Stimulated activated CD4-positive, alpha-beta T cell treated with anti-CD3 and anti-CD28 coated beads, Interleukin-2, amount 100 ng/mL, for 48 hours (primary cell): ENCODE results near the gene RPS3.
"Not testable (repeated sequence)": the region's sequence is repeated elsewhere in the genome, so short reads cannot be mapped to it uniquely, and the experiment has no call there.

Experiments used
- DNase-seq, 2 donors: peaks; one replicate each; pipeline ENCODE4 v3.0.0-alpha.2; 2020

RPS3 gene

GRCh38 chr11:75399344-75400145 is at the start of gene RPS3:
Gene RPS3, plus strand, starts transcription at chr11:75399518. Its CDS starts 30 bp downstream, at chr11:75399548.
- peak; percentile 83 for DNase-seq

DNA sequence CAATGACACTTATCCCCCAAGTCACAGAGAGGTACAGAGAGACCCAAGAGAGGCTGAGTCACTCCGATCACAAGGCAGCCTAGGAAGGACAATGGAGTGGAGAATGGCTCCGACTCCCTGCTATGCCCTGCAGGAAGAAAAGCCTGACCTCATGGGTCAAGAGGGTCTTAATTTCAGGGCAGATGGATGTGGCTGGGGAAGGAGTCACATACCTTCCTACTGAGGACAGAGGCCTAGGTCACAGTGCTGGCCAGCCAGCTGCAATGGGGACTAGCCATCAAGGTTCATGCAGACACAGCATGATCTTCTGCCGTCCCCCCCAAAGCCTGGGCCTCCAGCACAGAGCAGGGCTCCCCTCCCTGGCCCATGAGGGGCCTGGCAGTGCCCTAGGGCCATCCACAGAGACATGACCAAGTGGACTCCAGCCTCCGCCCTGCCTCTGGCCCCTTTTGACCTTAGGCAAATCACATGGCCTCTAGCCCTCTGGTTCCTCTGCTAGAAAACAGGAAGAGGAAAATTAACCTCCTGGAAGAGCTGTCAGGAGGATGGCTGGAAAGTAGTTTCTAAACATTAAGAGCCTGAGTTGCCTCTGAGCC is 49.7 kb upstream of the RPS3 start:
- DNase-seq = no peak

GRCh38 chr11:75350122-75350742 is 49.1 kb upstream of the RPS3 start:
- DNase-seq = no peak

GRCh38 chr11:75350743-75351540 is 48.4 kb upstream of the RPS3 start:
- DNase-seq = no peak

DNA sequence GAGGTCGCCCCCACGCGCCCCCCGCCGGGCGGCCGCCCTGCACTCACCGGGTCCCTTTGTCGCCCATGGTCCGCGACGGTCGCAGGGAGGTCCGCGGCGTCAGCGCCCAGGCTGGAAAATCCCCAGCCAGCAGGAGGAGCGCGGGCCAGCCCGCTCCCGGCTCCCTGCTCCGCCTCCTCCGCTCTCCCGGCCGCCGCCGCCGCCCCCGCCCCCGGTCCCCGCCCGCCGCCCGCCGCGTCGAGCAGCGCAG is 47.9 kb upstream of the RPS3 start, which contains the start of gene ARRB1:
TSS of gene ARRB1 (minus strand) at position 121 of the 250 bp plus-strand sequence. CDS start at position 67, 54 bp downstream.
- no peak for DNase-seq

- DNase-seq = peak; percentile 27 to 35
Observed at GRCh38 chr11:75351791-75352587, 47.3 kb upstream of the RPS3 start.

DNA sequence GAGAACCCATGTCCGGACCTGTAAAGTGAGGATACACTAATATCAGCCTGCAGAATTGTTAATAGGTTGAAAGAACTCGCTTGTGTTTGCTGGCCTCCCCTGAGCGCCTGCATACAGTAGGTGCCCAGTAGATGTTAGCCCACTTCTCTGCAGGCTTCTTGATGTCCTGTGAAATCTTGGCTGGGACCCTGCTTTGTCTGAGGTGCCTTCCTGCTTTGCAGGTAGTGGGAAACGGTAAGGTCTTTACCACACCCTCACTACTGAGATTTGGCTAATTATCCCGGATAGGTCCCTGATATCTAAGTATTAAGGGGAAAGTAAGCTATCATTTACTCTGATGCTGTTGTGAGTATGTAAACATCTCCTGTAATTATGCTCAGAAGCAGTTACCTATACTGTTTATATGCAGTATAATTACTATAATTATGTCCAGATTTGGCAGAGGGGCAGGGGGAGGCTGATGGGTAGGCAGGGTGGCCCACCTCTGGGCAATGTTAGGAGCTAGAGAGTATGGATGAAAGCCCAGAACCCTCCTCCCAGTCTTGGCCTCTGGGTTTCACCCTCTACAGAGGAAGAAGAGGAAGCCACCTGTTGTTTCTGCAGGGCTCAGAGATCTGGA is 46.6 kb upstream of the RPS3 start:
- no peak for DNase-seq

- no peak for DNase-seq
Observed at GRCh38 chr11:75355051-75355450, 44.3 kb upstream of the RPS3 start.

DNA sequence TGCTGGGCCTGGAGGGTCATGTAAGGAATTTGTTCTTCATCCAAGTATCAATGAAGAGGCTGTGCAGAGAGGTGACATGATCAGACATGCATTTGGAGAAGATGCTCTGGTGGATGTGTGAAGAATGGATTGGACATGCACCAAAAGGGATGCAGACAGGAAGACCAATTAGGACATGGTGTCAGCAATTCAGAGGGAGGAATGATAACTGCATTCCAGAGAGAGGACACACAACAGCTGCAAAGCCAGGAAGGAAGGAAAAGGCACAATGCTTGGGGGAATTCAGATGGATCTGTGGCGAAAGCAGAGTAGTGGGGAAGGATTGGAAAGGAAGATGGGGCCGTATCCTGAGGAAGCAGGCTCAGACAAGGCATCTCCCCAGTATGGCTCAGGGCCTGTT is 42.7 kb upstream of the RPS3 start:
- no peak for DNase-seq

DNA sequence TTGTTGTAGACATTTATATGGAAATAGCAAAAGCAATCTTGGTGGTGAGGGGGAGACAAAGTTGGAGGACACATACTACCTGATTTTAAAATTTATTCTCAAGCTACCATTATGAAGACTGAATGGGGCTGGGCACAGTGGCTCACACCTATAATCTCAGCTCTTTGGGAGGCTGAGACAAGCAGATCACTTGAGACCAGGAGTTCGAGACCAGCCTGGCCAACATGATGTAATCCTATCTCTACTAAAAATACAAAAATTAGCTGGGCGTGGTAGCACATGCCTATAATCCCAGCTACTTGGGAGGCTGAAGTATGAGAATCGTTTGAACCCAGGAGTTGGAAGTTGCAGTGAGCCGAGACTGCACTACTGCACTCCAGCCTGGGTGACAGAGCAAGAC is 37.0 kb upstream of the RPS3 start:
- not testable (repeated sequence) for DNase-seq

DNA sequence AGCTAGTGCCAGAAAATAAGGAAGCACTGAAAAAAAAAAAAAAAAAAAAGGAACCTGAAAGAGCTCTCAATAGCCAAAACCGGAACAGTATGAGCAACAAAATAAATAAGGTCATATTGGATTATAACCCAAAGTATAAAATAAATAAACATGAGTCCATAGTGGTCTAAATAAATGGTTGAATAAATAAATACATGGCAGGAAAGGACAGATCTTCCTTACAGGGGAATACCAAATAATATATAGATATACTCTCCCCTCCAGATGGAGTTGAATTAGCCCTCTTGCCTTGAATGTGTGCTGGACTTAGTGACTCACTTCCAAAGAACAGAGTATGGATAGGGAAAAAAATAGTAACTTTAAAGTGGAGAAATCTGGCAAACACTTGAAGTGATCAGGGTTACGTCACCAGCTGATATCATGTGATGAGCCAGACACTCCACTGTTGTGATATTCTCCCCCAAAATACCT is 33.6 kb upstream of the RPS3 start:
- DNase-seq = no peak

GRCh38 chr11:75366826-75367225 is 32.5 kb upstream of the RPS3 start:
- DNase-seq = not testable (repeated sequence)

DNA sequence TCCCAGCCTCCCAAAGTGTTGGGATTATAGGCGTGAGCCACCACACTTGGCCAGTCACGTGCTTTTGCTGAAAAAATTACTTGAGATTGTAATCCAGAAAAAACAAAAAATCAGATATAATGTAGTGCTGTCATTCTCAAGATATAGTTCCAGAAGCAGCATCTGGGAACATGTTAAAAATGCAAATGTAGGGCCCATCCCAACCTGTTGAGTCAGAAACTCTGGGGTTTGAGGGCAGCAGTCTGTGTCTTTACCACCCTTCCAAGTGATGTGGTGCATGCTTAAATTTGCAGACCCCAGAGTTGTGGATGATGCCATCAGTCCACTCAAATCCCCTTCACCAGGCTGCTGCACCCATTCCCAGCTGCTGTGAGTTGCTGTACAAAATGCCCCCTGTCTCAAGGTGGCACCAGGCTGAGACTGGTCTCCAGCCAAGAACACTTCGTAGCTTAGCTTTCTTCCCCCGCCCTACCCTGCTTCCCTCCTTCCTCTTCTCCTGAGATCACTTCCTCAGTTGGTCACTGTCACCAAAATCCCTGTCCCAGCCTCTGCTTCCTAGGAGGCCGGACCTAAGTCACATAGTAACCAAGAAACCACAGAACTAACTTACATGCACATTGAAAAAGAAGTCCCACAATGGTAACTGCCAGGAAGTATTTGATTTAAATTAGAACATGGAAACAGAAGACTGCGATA is 29.6 kb upstream of the RPS3 start:
- no peak for DNase-seq

DNA sequence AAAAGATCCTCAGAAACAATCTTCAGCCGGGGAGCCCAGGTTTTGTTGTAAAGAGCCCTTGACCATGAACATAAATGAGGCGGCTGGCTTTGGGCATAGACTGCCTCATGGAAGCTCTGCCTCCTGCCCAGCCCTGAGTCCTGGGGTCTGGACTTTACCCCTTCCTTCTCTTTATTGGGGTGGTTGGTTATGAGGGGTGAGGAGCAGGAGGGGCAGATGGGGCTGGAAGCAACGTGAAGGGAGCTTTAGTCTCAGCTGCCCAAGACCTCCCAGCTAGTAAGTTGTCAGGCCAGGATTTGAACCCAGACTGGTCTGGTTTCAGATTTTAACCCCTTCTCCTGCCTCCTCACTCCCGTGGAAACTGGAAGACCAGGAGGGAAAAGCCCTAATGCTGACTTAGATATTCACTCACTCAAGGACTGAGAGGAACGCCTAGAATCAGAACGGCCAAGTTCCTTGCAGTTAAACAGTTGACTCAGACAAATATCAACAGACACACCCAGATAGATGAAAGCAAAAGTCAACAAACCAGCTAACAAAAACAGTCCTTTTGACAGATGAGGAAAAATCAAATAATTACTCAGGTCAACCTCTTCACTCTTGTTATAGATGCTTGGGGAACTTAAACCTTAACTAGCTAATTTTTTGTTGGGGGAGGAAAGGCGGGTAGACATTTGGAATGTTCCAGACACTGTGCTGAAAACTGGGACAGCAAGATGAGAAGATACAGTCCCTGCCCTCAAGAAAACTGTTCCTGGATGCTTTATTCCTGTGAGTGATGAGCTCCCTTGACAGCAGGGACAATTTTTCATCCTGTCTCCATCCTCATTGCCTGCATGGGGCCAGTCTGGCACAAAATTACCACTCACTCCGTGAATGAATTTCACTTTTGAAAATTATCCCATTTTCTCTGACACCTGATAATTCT is 27.1 kb upstream of the RPS3 start:
- no peak for DNase-seq

DNA sequence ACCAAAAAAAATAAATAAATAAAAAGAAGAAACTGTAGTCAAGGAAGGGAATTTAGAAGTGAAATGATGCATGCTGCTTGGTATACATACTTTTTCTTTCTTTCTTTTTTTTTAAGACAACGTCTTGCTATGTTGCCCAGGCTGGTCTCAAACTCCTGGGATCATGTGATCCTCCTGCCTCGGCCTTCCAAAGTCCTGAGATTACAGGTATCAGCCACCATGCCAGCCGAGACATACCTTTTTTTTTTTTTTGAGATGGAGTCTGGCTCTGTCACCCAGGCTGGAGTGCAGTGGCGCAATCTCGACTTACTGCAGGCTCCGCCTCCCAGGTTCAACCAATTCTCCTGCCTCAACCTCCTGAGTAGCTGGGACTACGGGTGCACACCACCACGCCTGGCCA is 26.1 kb upstream of the RPS3 start:
- no peak for DNase-seq

GRCh38 chr11:75374646-75375045 is 24.7 kb upstream of the RPS3 start:
- no peak for DNase-seq

- no peak for DNase-seq
Observed at GRCh38 chr11:75375626-75376025, 23.7 kb upstream of the RPS3 start.

DNA sequence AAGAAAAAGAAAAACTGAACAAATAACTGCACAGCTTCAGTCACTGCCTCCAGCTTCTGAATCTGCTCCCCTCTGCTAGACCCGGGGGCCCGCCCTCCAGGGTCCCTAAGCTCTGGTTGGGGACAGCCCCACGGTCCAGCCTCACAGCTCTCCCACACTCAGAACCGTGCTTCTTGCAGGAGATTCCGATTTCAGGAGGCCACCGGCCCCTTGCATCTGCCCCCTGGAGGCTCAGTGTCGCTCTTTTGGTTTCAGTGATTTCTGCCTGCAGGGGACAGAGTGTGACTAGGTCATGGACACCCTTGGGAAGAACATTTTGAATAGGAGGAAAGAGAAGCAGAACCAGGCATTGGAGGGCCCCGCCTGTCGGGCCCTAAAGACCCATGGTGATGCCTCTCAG is 23.1 kb upstream of the RPS3 start:
- DNase-seq = no peak

DNA sequence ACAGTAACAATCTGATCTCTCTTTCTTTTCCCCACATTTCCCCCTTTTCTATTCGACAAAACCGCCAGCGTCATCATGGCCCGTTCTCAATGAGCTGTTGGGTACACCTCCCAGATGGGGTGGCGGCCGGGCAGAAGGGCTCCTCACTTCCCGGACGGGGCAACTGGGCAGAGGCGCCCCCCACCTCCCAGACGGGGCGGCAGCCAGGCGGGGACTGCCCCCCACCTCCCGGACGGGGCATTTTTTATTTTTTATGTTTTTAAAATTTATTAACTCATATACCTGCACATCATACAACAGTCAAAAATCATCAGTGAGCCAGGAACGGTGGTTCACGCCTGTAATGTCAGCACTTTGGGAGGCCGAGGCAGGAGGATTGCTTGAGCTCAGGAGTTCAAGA is 20.5 kb upstream of the RPS3 start:
- not testable (repeated sequence) for DNase-seq

DNA sequence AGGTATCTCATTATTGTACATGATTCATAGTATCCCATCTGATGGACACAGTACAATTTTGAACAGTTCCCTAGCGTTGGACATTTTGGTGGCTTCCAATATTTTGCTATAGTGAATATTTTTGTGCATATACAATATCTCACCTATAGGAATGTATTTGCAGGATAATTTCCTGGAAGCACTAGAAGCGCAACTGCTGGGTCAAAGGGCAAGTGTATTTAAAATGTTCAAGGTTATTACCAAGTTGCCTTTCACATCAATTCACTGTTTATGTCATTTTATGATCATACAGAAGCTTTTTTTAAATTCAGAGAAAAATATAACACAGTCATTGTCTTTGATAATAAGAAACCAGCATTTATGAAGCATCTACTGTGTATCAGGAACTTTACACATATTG is 19.1 kb upstream of the RPS3 start:
- DNase-seq = no peak
